Panc1 (cell line): Measurements from ENCODE around the gene INO80C.

ENCODE experiments used
- POLR2AphosphoS5 ChIP-seq: IDR thresholded peaks from 2 replicates; pipeline ENCODE4 v1.6.1; 2012; ENCODE audit warnings: mild to moderate bottlenecking, low read depth, low read length, moderate library complexity
- TF ChIP-seq, protein P1 (sequence below): fragments of 450-650 bp; IDR thresholded peaks from 2 replicates; pipeline ENCODE4 v1.5.1; 2017; ENCODE audit warnings: mild to moderate bottlenecking

DNA sequence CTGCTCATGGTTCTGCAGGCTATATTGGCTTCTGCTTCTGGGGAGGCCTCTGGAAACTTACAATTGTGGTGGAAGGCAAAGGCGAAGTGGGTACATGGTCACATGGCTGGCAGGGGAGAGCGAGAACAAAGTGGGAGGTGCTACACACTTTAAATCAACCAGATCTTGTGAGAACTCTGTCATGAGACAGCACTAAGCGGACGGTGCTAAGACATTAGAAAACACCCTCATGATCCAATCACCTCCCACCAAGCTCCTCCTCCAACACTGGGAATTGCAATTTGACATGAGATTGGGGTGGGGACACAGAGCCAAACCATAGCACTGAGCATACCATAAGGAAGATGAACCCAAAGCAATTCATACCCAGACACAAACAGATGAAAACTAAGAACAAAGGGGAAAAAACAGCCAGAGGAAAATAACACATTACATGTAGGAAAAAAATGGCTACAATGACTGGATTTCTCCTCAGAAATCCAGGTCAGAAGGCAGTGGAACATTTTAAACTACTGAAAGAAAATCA lies 31.1 kb upstream of the INO80C start:
- TF ChIP-seq, protein P1, sequence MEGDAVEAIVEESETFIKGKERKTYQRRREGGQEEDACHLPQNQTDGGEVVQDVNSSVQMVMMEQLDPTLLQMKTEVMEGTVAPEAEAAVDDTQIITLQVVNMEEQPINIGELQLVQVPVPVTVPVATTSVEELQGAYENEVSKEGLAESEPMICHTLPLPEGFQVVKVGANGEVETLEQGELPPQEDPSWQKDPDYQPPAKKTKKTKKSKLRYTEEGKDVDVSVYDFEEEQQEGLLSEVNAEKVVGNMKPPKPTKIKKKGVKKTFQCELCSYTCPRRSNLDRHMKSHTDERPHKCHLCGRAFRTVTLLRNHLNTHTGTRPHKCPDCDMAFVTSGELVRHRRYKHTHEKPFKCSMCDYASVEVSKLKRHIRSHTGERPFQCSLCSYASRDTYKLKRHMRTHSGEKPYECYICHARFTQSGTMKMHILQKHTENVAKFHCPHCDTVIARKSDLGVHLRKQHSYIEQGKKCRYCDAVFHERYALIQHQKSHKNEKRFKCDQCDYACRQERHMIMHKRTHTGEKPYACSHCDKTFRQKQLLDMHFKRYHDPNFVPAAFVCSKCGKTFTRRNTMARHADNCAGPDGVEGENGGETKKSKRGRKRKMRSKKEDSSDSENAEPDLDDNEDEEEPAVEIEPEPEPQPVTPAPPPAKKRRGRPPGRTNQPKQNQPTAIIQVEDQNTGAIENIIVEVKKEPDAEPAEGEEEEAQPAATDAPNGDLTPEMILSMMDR, result no peak
- no peak for TF ChIP-seq POLR2AphosphoS5
